Fibroblast of skin of back (primary cell): Measurements from ENCODE around the gene LRRN2.

Experiments used
- DNase-seq: peaks from one replicate; pipeline ENCODE4 v3.0.0-alpha.2; 2013

LRRN2 gene

DNA sequence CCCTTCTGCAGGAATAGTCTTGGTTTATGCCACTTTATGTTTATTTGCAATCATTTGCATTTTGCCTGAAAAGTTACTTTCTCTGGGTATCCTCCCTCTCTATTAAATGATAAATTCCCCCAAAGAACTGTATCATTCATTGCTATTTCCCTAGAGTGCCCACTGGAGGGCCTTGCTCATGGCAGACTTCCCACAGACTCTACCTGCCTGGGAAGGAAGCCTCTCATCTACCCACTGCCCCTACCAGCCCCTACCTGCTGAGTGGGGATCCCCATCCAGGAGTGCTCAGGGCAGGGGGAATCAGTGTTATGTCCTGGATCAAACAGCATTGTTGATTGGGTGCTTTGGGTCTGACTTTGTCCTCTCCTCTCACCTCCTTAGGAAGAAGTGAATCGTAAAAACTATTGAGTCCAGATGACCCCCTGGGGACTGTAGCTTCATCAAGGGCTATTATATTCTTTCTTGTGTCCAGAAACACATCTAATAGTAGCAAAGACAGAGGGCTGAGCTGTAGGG, 6.8 kb upstream of the LRRN2 start:
- DNase-seq, result no peak

DNA sequence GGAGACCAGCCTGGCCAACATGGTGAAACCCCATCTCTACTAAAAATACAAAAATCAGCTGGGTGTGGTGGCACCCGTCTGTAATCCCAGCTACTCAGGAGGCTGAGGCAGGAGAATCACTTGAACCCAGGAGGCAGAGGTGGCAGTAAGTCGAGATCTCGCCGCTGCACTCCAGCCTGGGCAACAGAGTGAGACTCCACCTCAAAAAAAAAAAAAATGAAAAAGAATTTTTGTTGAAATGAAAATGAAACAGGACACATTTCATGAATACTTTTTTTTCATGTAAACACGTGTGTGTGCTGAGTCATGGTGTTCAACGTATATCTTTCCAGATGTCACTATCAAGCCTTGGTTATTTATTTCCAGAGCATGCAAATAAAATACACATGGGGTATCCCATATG, 5.8 kb upstream of the LRRN2 start:
- peak; percentile 22 for DNase-seq

DNA sequence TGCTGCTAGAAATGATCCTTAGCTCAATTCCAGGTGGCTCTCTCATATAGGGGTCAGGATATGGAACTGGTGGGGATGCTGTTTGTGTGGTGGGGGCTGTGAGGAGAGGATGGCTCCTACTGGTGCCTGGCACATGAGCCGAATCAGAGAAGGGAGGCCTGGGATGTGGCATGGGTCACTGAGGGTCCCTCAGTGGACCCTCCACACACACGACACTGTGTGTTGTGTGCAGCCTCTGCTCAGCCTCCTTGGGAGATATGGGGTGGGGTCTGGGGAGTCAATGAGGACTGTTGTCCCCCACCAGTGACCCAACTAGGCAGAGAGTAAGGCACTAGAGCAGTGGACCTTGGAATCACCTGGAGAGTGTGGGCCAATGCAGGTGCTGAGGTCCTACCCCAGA, 3.2 kb upstream of the LRRN2 start:
- no peak for DNase-seq

DNA sequence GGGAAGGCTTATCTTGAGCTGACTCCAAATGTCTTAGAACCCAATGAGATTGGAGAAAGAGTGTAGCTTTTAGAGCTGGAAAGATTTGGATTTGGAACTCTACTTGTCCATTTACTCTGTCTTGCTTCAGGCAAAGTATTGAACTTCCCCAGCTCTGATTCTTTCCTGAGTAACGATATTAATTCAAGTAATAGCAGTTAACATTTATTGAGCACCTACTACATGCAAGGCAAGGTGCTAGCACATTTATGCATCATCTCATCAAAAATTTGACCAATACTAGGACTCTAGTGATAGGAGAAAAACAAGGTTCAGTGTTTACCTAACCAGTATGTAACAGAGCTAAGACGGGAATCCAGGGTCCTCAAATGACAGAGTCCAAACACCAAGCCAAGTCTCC, 2.5 kb upstream of the LRRN2 start:
- no peak for DNase-seq

DNA sequence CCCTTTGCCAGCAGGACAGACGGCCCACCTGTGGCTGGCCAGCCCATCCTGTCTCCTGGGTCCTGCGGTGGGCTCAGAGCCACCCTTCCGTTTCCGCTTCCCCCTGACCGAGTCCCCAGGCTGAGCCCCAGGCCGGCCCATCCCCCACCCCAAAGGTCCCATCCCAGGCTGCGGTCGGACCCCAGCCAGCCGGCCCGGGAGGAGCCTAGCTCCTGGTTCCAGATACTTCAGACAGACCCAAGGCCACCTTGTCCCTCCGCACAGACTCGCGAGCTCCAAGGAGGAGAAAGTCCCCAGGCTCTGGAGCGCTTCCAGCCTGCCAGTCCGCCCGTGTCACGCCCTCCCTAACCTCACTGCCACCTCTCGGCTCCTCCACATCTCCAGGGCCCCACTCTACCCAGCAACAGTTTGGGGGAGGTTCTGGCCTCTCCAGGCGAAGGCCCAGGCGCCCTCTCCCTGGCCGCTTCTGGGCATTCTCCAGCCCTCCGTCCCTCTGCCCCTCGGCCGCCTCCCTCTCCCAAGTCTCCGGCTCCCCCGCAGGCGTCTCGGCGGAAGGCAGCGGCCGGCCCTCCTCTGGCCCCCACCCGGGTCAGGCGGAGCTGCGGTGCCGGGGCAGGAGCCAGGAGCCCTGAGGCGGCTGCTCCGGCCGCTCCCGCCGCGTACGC, 835 bp downstream of the LRRN2 start:
- no peak for DNase-seq

DNA sequence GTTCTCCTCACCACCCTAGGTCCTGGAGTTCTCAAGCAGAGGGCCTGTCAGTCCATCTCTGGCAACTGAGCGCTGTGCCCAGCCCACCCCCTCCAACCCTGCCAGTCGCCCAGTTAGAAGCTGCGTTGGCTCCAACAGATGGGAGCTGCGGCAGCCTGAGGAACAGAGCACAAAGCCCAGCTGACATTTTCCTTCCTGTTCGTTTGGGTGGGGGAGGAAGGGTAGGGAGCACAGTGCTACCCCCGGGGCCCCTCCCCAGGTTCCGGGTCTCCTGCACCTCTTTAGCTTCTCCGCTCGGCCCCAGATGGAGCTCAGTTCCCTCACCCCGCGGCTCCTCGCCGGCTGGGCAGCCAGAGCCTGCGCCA, 1.4 kb downstream of the LRRN2 start:
- DNase-seq, result no peak

DNA sequence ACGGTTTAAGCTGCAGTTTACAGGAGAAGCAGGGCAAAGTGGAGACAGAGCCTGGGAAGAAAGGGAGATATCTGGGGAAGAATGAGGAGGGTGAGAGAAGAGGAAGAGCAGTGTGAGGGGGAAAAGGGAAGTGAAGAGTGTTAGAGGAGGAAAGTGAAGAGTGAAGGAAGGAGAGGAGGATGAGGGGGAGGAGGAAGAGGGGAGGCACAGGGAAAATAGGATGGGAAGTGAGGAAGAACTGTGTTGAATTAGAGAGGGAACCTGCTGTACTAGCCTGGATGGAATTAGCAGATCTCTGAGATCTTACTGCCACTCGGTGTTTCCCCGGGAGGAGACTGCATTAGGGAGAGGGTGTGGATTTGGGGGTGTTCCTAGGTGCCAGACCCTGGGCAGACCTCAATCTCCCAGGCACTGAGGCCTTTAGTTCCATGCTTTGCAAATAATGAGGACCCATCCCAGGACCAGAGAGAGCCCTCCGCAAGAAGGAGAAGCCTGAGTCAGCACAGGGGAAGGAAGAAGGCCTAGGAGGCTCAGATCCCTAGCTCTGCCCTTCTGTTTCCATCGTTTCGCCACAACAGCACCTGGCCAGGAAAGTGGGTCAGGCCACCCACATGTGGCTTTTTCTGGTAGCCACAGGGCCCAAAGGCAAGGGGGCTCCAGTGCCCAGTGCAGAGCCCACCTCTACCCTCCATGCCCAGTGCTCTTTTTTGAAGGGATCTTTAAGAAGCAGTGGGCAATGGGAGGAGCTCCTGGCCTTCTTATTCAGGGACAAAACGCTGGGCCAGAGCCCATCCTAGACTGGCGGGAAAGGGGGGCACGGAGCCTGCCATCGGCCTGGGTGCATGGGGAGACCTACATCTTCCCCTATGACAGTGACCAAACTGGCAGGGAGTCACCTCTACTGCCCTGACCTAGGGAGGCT, 2.0 kb downstream of the LRRN2 start:
- DNase-seq, result no peak

DNA sequence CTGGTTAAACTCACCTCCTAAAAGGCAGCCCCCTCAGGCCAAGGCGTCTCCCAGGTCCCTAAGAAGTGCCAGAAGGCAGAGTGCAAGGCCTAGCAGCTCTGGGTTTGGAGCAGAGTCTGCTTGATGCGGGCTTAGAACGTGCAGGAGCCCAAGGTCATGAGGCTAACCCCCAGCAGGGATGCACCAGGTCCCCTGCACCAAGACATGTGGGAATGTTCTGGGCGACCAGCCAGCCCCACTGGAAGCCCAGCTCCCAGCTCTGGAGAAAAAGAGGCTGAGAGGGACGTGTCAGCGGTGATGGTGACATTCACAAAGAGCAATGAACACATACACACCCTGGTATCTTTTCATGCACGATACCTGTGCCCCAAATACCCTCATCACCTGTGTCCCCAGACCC, 5.1 kb downstream of the LRRN2 start:
- DNase-seq, result no peak

DNA sequence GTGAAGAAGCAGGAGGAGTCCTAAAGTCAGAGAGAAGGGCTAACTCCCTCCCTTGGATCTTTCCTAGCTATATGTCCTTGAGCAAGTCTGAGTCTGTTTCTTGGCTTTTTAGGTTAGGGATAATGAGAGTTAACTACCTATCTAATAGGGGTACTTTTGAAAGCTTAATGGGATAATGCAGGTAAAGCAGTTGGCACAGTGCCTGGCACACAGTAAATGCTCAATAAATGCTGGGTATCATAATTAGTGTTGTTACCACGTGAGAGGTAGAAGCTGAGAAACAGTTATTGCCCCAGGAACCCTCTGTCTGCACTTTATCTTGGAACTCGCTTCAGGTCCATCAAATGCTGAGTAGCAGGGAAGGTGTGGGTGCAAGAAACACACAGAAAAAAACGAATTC, 5.5 kb downstream of the LRRN2 start:
- DNase-seq, result no peak

DNA sequence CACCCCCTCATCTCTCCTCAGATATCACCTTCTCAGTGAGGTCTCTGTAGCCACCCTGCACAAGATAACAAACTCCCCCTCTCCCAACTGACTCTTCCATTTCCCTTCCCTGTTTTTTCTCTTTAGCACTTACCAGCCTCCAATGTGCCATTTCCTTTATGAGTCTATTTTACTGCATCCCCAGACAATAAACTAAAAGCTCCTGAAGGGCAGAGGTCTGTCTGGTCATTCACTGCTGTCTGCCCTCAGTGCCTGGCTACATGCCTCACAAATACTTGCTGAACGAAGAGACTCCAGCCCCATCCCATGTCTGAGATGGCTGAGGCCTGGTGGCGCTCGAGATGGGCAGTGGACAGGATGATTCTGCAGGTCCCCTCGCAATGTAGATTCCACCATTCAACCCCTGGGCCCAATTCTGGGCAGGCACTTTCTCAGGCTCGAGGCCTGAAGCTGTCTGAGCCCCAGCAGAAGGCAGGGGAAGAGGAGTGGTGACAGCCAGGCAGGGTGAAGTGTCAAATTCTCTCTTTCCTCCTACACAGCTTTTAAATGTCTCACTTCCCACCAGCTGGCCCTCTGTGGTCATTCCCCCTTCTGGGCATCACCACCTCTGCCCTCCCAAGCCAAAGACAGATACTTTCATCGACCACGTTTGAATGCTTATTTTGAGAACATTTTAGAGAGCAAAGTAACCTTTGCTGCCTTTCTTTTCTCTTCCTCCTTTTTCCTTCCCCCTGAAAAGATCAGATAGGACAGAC, 6.6 kb downstream of the LRRN2 start:
- DNase-seq, result no peak

DNA sequence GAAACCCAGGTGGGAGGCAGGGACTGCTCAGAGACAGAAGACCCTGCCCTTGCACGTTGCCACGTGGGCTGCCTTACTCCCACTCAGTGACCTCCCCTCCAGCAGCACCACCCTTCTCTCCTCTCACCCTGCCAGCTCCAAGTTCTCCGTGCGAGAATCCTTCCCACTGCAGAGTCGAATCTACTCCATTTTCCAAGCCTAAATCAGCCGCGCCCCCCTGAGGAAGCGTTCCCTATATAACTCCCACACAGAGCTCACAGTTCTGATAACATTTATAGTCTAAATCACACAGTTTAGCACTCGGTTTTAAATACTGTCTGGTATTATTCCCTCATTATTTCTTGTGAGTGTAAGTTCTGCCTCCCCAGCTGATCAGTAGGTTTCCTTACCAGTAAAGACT, 7.7 kb downstream of the LRRN2 start:
- DNase-seq, result no peak

DNA sequence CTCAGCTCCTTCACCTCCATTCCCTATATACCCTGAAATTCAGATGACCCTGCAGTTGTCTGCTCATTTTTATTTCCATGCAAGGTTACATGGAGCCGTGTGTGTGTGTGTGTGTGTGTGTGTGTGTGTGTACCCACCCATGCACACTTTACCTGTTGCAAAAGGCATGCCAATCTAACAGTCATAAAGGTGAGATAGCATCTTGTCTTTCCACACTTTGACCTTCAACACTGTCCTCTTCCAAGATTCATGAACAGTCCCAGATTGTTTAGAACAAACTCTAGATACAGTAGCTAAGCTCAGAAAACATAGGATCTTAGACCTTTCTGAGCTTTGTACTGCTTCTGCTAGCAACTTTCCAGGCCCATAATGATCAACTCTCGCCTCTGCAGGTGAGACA, 9.5 kb downstream of the LRRN2 start:
- DNase-seq, result no peak

DNA sequence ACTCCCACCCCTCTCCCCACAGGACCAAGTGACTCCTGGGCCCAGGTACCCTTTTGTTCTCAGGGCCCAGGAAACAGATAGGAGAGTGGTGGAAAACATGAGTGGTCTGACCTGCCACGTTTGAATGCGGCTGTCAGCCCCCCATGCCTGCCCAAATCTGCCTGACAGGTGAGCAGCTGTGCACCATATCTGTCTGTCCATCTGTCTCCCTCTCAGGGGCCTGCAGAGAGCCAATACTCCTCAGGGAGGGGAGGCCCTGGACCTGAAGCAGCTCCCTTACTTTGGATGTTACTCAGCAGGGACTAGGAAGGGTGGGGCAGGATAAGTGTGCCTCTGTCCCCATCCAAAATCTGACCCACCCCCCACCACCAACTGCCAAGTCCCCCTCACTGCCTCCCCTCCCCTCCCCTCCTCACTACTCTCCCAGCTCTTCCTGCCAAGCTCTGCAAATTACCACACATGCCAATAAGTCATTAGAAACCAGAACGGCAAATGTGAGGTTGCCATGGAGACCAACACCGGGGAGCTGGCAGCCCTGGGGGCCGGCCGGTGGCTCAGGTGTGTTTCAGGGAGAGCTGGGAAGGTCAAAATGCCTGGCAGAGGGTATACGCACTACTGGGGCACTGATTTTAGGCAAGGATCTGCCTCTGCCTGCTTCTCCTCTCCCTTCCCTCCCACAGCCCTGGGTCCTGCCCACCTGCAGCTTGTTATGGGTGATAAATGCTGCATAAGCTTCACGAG, 11.5 kb downstream of the LRRN2 start:
- DNase-seq, result no peak

DNA sequence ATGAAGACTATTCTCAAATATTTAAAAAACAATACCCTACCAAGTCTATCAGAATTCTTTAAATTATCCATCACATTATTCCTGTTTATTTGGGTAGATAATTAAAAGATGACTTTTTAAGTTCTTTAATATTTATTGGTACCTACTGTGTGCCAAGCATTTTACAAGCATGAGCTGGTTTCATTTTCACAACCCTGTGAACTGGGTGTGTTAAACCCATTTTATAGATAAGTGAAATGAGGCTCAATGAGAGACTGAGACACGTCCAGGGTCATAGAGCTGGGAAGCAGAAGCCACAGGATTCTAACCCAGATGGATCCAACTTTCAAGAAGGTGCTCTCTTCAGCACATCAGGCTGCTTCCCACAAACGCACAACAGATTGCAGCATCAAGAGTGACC, 12.3 kb downstream of the LRRN2 start:
- DNase-seq, result no peak

DNA sequence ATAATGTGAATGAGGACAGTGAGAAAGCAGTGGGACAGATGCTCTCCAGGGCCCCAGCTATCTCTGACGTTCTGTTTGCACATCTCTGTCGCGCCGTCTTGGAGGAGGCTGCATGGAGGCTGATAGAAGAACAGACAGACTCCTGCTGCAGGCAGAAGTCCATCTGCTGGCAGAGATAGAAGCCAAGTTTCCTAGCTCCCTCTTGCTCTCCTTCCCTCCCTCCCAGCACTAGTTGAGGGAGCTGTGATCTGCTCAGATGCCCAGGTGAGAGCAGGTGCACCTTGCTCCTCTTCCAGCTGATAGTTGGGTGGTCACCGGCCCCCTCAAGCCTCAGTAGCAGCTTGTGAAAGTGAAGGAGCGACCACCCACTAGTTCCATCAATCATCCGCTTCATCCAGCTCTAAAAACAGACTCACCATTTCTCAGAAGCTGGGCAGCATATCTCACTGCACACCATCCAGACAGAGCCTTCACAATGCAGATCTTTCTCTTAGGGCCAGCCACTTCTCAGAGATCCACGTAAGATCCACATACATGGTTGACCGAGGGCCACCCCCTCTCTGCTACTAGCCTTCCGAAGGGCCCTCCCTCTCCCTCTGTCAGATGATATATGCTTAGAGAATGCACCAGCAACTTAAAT, 12.9 kb downstream of the LRRN2 start:
- no peak for DNase-seq

DNA sequence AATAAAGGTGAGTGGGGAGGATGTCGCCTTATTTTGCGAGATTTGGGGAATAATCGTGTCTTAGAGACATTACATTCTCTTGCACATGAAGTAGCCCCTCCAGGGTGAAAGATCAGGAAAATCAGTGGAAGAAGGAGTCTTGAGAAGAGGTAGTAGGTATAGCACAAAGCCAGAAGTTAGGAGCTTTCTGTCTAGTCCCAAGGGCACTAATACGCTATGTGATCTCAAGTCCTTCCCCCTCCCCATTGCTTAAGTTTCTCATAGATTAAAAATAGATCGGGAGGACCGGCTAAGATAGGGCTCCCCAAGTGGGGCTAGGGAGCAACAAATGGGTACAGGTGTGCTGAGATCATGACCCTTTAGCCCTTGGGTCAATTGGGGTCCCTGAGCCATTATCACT, 13.5 kb downstream of the LRRN2 start:
- DNase-seq, result no peak

DNA sequence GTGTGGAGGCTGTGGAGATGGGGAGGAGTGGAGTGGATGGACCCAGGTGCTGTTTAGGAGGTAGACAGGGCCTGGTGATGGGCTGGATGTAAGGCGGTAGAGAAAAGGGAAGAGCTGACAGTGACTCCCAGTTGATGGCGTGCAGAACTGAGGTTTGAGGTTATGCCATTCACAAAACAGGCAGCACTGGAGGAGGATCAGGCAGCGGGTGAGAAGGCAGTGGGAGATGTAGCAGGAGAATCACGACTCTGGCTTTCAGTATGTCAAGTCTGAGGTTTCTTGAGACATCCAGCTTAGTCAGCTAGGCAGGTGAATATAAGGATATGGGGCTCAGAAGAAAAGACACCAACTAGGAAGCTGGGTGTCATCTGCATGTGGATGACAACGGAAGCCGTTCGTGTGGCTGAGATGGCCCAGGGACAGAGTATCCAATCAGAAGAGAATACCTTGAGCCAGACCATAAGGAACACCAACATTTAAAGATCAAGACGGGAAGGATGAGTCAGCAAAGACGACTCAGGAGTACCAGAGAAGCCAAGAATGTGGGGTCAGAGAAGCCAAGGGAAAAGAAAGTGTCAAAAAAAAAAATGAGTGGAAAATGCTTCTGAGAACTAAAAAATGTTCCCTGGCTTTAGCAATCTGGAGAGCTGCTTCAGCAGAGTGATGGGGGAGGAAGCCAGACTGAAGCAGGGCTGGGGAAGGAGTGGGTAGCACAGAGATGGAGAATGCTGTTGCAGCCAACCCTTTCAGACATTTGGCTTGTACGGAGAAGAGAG, 15.2 kb downstream of the LRRN2 start:
- DNase-seq, result peak; percentile 39

DNA sequence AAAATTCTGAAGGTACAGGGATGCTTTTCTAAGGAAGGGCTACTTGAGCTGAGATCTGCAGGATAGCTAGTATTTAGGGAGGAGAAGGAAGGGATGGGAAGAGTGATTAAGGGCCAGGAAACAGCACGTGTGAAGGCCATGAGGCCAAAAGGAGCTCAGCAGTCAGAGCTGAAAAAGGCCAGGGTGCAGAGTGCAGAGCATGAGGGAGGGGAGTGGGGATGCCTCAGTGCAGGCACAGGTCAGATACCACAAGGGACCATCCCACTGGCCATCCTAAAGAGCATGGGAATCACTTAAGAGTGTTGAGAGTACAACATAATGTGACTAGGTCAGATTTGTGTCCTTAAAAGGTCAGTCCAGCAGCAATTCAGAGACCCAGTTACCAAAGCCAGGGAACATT, 16.0 kb downstream of the LRRN2 start:
- no peak for DNase-seq

DNA sequence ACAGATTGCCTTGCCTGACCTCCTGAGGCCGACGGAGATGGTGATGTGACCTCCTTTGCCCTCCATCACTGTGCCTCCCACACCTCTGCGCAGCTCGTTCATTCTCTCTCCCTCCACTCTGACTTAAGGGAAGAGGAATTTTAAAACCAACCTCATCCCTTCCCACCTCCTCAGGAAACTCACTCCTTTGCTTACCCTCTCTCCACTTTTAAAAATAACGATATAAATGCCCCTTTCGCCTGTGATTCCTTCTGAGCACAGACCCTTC, 21.2 kb downstream of the LRRN2 start:
- no peak for DNase-seq

DNA sequence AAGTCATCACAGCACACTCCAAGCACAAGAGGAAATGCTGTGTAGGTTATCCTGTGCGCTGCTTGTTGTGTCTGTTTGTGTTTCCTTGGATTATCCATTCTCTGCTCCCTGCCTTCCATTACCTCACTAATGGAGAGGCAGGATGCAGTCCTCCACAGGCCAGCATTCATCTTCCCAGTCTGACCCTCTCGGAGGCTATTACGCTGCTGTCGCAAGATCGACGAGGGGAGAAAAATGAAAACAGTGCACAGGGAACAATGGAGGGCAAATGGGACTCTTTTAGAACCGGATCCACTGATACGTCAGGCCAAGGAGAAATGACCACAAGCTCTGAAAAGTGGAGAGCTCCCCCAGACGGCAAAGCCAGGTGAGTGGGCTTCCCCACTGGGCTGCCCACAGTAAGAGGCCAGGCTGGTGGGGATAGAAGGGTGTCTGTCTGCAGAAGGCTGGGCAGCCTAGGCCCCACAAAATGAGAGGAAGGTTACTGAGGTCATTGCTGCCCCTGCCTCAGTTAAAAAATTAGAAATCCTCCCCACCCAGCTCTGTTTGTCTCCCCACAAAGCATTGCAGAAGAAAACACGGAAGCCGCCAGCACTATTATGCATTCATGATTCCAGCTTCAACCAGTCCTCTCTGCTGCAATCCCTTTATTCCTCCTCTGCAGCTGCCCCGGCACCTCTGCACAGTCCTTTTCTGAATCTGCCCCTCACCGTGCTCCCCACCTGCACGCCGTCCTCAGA, 21.7 kb downstream of the LRRN2 start:
- no peak for DNase-seq

DNA sequence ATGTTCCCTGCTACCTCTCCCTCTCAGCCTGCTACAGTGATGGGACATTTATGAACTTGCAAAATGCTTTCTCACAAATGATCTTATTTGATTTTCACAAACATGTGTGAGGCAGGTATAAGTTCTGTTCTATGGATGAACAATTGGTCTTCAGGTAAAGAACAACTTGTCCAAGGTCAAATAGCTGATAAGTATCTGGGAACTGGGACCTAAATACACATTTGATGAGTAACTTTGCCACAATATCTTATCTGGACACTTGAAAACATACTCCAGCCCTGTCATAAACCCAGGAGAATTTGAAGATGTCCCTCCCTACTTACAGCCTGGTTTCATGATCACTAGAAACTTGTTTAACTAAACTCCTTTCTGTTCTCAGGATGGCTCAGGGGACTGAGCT, 23.0 kb downstream of the LRRN2 start:
- no peak for DNase-seq
